ENCODE data around the gene GXYLT1. TPM values are rescaled to one million over a fixed set of nuclear protein-coding genes. Genes with fewer than 3 reads are reported as not detected.

Gene GXYLT1
- total RNA-seq, 1 experiment from 2014 or later, result 9.0 TPM

DNA sequence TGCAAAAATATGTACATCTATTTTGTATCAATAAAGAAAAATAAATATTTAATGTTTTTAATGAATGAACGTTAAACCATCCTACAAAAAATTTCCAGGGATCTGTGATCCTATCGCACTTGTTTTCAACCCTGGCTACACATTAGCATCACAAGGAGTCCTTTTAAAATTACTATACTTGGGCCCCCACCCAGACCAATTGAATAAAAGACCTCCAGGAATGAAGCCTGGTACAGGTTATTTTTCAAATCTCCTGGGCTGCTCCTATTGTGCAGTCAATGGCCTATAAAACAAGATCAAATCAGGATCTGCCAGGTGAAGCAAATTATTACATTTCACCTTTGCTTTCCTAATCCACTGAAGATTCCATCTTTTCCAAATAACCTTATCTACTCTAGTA lies 33.4 kb upstream of the GXYLT1 start:
- no peaks in the 10 kb centered on the region for H4K20me1 ChIP-seq (ENCODE audit: insufficient read depth)
- ChIA-PET RAD21 (ENCODE audit: low non-redundant PET in 1 of 2, low total read pairs in 2 of 2, uncharacterized antibody in 2 of 2, unreplicated experiment in 2 of 2) (no interaction called here), POLR2A (no interaction called here), CTCF (no interaction called here)
- TF ChIP-seq TCF7L2 (IDR thresholded peaks at IDR 0.05; ENCODE audit: borderline replicate concordance, extremely low read depth, insufficient read depth, insufficient read length) (no peak), SRF (IDR thresholded peaks at IDR 0.05; ENCODE audit: low read depth) (no peak), CEBPB (IDR thresholded peaks at IDR 0.05; ENCODE audit: low read depth) (no peak), JUND (IDR thresholded peaks at IDR 0.05) (no peak), YY1 (IDR thresholded peaks at IDR 0.05; ENCODE audit: extremely low read depth, insufficient replicate concordance, low read depth, low read length) (no peak), EZH2phosphoT487 (IDR thresholded peaks at IDR 0.05; ENCODE audit: borderline replicate concordance) (no peak), EZH2 (IDR thresholded peaks at IDR 0.05) (no peak), POLR2A (IDR thresholded peaks at IDR 0.05; ENCODE audit: borderline replicate concordance, extremely low read depth, insufficient read depth, insufficient read length) (no peak), ELF1 (IDR thresholded peaks at IDR 0.05; ENCODE audit: borderline replicate concordance, low read depth) (no peak), RAD21 (IDR thresholded peaks at IDR 0.05; ENCODE audit: low read depth) (no peak), FOSL1 (IDR thresholded peaks at IDR 0.05; ENCODE audit: low read depth) (no peak), ZFX (IDR thresholded peaks at IDR 0.05) (no peak), CBX3 (IDR thresholded peaks at IDR 0.05; ENCODE audit: low read depth) (no peak), EGR1 (IDR thresholded peaks at IDR 0.05; ENCODE audit: low read depth) (no peak), ZNF274 (IDR thresholded peaks at IDR 0.05; ENCODE audit: low read depth, low read length) (no peak)
- TF ChIP-seq, protein P1, sequence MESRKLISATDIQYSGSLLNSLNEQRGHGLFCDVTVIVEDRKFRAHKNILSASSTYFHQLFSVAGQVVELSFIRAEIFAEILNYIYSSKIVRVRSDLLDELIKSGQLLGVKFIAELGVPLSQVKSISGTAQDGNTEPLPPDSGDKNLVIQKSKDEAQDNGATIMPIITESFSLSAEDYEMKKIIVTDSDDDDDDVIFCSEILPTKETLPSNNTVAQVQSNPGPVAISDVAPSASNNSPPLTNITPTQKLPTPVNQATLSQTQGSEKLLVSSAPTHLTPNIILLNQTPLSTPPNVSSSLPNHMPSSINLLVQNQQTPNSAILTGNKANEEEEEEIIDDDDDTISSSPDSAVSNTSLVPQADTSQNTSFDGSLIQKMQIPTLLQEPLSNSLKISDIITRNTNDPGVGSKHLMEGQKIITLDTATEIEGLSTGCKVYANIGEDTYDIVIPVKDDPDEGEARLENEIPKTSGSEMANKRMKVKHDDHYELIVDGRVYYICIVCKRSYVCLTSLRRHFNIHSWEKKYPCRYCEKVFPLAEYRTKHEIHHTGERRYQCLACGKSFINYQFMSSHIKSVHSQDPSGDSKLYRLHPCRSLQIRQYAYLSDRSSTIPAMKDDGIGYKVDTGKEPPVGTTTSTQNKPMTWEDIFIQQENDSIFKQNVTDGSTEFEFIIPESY (IDR thresholded peaks at IDR 0.05; ENCODE audit: extremely low read depth, insufficient replicate concordance, low read length), result no peak
- TF ChIP-seq, protein P2, sequence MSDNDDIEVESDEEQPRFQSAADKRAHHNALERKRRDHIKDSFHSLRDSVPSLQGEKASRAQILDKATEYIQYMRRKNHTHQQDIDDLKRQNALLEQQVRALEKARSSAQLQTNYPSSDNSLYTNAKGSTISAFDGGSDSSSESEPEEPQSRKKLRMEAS (IDR thresholded peaks at IDR 0.05), result no peak
- TF ChIP-seq, protein P3, sequence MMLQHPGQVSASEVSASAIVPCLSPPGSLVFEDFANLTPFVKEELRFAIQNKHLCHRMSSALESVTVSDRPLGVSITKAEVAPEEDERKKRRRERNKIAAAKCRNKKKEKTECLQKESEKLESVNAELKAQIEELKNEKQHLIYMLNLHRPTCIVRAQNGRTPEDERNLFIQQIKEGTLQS (IDR thresholded peaks at IDR 0.05), result no peak
- TF ChIP-seq, protein P4, sequence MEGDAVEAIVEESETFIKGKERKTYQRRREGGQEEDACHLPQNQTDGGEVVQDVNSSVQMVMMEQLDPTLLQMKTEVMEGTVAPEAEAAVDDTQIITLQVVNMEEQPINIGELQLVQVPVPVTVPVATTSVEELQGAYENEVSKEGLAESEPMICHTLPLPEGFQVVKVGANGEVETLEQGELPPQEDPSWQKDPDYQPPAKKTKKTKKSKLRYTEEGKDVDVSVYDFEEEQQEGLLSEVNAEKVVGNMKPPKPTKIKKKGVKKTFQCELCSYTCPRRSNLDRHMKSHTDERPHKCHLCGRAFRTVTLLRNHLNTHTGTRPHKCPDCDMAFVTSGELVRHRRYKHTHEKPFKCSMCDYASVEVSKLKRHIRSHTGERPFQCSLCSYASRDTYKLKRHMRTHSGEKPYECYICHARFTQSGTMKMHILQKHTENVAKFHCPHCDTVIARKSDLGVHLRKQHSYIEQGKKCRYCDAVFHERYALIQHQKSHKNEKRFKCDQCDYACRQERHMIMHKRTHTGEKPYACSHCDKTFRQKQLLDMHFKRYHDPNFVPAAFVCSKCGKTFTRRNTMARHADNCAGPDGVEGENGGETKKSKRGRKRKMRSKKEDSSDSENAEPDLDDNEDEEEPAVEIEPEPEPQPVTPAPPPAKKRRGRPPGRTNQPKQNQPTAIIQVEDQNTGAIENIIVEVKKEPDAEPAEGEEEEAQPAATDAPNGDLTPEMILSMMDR (IDR thresholded peaks at IDR 0.05 in 2 of 3, conservative IDR thresholded peaks at IDR 0.05 in 1 of 3; ENCODE audit: borderline replicate concordance in 1 of 3, insufficient read depth in 1 of 3, low read depth in 2 of 3, low read length in 2 of 3), result no peak
- TF ChIP-seq, protein P5, sequence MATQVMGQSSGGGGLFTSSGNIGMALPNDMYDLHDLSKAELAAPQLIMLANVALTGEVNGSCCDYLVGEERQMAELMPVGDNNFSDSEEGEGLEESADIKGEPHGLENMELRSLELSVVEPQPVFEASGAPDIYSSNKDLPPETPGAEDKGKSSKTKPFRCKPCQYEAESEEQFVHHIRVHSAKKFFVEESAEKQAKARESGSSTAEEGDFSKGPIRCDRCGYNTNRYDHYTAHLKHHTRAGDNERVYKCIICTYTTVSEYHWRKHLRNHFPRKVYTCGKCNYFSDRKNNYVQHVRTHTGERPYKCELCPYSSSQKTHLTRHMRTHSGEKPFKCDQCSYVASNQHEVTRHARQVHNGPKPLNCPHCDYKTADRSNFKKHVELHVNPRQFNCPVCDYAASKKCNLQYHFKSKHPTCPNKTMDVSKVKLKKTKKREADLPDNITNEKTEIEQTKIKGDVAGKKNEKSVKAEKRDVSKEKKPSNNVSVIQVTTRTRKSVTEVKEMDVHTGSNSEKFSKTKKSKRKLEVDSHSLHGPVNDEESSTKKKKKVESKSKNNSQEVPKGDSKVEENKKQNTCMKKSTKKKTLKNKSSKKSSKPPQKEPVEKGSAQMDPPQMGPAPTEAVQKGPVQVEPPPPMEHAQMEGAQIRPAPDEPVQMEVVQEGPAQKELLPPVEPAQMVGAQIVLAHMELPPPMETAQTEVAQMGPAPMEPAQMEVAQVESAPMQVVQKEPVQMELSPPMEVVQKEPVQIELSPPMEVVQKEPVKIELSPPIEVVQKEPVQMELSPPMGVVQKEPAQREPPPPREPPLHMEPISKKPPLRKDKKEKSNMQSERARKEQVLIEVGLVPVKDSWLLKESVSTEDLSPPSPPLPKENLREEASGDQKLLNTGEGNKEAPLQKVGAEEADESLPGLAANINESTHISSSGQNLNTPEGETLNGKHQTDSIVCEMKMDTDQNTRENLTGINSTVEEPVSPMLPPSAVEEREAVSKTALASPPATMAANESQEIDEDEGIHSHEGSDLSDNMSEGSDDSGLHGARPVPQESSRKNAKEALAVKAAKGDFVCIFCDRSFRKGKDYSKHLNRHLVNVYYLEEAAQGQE (IDR thresholded peaks at IDR 0.05; ENCODE audit: low read depth), result no peak
- ATAC-seq, result no peak
- H3K4me1 ChIP-seq (ENCODE audit: control insufficient read depth in 1 of 2, insufficient read depth in 2 of 2, low read length in 2 of 2), result no peaks in the 10 kb centered on the region
- no peaks in the 10 kb centered on the region for H3K36me3 ChIP-seq (ENCODE audit: control insufficient read depth in 1 of 2, insufficient read depth in 2 of 2, low read length in 2 of 2)
- no peak overlapping the region for H3K4me2 ChIP-seq (ENCODE audit: low read length)
- no peaks in the 10 kb centered on the region for H3K27me3 ChIP-seq (ENCODE audit: insufficient read depth, low read length)
- no peaks in the 10 kb centered on the region for H3K79me2 ChIP-seq (ENCODE audit: insufficient read depth, low read length)
- no peaks in the 10 kb centered on the region for H3K9me2 ChIP-seq (ENCODE audit: insufficient read depth)
- intact Hi-C loops (cut with micrococcal nuclease), result no loop called here
- H3K27ac ChIP-seq (ENCODE audit: low read depth, low read length), result no peak overlapping the region
- H3K9ac ChIP-seq (ENCODE audit: low read length), result no peak overlapping the region
- no peak overlapping the region for H3K4me3 ChIP-seq (replicated peaks in 1 of 2; ENCODE audit: low read depth in 1 of 2, low read length in 2 of 2)
- no peaks in the 10 kb centered on the region for H3K9me3 ChIP-seq (ENCODE audit: control insufficient read depth in 1 of 2, insufficient read depth in 1 of 2, low read depth in 1 of 2, low read length in 2 of 2)
- BruUV-seq (replicated peaks), result no TSS peak
- no peak overlapping the region for H2AFZ ChIP-seq (ENCODE audit: low read depth, low read length, poor library complexity, severe bottlenecking)
- DNase-seq (ENCODE audit: low read depth, low spot score), result no peak

Data from HCT116 (cell line).